HG02973 (cell line): ENCODE results near the gene ZNF362.
"Not testable (repeated sequence)": the region's sequence is repeated elsewhere in the genome, so short reads cannot be mapped to it uniquely, and the experiment has no call there.

Source experiments
- ATAC-seq: cut with Tn5 transposase; IDR thresholded peaks from one replicate; pipeline ENCODE4 v1.9.1; 2021; ENCODE audit warnings: moderate library complexity; ENCODE audit not compliant: unreplicated experiment

Gene ZNF362

GRCh38 chr1:33282791-33283190 is 26.5 kb downstream of the ZNF362 start:
- ATAC-seq = no peak

- no peak for ATAC-seq
Observed at GRCh38 chr1:33284049-33284448, 27.8 kb downstream of the ZNF362 start.

DNA sequence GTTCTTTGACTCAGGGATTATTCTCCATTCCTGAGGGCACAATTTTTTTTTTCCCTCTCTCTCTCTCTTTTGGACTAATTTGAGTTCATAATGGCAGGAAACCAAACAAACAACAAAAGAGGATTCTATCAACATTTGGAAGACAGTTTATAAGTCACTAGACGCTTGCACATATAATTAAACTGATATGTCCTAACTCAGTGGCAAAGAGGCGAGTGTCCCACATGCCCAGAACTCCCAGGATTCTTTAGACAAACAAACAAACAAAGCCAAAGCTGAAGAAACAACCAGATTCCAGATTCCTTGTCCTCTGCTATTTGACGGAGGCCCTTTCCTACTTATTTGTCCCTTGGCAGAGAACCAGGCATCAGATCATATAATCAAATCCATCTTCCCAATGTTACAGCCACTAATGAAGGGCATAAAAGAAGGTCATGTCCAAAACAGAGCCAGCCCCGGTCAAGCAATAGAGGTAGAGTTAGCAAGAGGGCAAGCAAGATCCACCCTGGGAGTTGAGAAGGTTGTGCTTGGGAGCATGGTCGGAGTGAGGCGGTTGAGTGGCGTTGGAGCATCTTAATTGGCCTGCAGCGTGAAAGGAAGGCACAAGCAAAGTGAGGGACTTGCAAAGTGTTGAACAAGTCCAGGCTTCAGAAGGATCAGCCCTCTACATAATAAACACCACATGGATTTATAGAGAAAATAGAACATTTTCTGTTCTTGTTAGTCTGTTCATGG is 30.3 kb downstream of the ZNF362 start:
- no peak for ATAC-seq

GRCh38 chr1:33287317-33287716 is 31.0 kb downstream of the ZNF362 start:
- ATAC-seq = no peak

DNA sequence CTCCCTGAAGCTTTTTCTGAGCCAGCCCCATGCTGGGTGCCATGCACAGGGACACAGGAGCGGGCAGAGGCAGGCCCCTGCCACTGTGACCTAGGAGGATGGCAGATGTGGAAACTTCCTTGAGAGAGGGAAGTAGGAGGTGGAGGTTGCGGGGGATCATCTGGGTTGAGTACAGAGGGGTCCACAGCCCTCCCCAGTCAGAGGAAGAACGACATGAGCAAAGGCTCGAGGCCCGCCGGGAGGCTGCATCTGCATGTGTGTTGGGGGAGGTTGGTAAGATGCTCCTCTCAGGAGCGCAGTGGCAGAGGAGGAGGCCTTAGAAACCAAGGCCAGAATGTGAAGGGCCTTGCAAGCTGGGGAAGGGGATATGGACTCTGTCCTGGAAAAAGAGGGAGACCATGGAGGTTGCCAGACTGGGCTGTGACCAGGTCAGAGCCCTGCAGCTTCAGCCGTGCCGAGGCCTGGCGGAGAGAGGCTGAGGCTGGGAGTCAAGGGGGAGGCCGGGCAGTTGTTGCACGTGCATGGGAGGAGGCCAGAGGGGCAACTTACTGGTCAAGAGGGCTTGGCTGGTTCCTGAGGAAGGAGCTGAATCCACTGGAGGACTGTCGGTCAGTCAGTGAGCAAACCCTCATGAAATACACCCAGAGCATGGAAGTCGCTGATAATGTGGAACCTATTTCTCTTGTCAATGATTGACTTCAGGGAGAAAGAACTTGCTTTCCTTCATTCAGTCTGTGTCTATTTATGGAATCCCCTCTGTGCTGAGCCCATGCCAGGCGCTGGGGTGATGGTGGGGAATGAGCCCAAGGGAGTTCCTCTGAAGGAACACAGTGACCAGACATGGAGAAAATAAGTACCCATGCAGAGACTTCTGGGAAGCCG is 32.9 kb downstream of the ZNF362 start:
- ATAC-seq = no peak

DNA sequence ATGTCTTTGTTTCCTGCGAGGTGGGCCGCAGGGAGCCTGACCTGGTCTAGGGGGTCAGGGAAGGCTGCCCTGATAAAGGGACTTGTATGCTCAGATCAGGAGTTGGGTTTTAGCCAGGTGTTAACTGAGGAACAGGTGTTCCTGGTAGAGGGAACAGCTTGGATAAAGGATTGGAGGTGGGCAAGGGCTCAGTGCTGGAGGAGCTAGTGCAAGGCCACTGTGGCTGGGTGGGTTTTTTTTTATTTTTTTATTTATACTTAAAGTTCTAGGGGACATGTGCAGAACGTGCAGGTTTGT is 33.5 kb downstream of the ZNF362 start:
- ATAC-seq = no peak

DNA sequence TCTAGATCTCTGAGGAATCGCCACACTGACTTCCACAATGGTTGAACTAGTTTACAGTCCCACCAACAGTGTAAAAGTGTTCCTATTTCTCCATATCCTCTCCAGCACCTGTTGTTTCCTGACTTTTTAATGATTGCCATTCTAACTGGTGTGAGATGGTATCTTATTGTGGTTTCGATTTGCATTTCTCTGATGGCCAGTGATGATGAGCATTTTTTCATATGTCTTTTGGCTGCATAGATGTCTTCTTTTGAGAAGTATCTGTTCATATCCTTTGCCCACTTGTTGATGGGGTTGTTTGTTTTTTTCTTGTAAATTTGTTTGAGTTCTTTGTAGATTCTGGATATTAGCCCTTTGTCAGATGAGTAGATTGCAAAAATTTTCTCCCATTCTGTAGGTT is 34.3 kb downstream of the ZNF362 start:
- not testable (repeated sequence) for ATAC-seq

DNA sequence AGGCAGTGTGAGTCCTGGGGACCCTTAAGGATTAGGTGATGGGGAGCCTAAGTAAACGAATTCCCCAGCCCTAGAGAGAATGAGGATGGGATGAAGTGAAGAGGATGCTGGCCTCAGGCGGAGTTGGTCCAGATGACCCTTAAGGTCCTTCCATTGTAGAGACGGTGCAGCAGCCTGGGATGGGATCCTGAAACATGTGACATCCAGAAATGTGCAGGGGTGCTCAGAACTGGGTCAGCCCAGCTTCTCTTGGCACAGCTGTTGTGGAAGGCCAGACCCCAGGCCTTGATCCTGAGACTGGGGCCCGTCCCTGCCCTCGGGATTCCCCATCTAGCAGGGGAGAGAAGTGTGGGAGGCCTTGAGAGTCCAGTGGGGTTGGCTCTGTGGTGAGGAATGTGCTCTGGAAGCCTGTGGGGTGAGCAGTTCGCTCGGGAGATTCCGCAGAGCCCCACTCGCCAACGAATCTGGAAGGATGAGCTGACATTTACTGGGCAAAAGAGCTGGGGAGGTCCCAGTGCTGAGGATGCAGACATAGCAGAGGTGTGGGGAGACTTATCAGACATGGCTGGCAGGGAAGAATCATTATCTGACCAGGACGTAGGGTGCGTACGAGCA is 36.5 kb downstream of the ZNF362 start:
- no peak for ATAC-seq

- no peak for ATAC-seq
Observed at GRCh38 chr1:33294071-33295010, 38.0 kb downstream of the ZNF362 start.

- no peak for ATAC-seq
Observed at GRCh38 chr1:33295023-33295422, 38.7 kb downstream of the ZNF362 start.

DNA sequence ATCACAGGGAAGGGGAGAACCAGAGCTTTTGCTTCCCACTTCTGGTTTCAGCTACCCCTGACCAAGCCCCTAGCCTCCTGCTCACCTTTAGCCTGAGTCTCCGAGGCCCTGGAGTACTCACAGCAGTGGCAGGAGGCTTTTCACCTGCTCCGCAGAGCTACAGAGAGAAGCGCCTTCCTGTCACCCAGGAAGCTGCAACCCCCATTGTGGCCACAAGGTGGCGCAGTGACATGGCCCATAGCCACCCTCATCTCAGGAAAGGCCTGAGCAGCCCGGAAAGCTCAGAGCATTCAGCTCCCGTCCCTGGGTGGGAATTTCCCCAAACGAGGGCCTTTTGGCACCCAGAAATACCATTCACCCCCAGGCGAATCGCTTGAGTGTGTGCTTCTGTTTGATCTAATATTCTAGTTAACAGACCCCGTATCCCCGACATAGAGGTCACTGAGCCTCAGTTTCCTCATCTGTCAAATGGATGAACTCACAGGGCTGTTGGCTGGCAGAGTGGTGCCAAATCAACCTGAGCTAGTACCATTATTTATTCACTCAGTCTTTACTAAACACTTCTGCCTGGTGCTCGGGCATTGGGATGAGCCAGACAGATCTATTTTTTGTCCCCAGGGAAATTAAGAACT is 39.3 kb downstream of the ZNF362 start:
- peak; percentile 72 for ATAC-seq

DNA sequence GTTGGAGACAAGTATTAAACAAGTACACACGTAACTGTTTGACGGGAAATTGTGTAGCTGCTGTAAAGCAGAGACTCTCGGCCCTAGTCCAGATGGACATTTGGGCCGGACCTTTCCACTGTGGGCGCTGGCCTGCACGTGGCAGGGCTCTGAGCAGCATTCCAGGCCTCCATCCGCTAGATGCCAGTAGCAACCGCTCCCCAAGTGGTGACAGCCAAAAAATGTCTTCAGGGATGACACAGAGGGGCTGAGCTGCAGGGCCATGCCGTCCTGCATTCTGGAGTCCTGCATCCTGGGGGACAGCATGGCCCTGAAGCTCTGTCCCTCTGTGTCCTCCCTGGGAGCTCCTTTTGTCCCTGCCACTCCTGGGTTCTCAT is 39.8 kb downstream of the ZNF362 start:
- ATAC-seq = no peak

DNA sequence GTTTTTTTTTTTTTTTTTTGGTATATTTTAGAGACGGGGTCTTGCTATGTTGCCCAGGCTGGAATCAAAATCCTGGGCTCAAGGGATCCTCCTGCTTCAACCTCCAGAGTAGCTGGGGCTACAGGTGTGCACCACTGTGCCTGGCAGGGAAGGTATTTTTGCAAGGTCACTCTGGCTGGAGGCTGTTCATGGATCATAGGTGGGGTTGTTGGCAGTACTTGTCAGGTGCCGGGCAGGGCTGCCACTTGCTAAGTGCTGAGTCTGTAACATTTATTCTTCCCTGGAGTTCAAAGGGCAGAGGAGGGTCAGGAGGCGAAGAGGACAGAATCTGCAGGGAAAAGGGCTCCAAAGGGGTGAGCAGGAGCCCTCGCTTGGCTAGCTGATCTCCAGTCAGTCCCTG is 40.5 kb downstream of the ZNF362 start:
- ATAC-seq = no peak

DNA sequence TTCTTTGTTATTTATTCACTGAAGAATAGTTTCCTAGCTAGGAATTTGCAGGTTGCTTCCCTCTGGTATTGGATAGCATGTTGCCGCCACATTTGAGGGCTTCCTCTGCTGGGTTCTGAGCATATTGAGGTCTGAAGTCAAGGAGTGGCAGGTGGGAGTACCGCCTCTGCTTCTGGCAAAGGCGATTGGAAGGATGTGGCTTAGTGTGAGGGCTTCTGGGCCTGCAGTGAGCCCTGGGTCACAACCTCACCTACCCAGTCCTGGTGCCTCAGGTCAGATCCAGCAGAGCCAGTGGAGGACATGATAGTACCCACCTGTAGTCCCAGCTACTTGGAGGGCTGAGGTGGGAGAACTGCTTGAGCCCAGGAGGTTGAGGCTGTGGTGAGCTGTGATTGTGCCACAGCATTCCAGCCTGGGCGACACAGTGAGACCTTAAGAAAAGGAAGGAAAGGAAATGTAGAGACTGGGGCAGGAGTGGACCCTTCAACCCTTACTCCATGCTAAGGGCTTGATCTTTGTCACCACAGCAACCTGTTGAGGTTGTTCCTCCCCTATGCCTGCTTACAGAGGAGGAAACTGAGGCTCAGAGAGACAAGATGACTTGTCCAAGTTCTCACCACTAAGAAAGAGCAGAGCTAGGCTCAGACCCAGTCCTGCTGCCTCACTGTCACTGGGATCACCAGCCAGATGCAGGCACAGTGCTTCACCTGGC is 41.8 kb downstream of the ZNF362 start:
- ATAC-seq = no peak

DNA sequence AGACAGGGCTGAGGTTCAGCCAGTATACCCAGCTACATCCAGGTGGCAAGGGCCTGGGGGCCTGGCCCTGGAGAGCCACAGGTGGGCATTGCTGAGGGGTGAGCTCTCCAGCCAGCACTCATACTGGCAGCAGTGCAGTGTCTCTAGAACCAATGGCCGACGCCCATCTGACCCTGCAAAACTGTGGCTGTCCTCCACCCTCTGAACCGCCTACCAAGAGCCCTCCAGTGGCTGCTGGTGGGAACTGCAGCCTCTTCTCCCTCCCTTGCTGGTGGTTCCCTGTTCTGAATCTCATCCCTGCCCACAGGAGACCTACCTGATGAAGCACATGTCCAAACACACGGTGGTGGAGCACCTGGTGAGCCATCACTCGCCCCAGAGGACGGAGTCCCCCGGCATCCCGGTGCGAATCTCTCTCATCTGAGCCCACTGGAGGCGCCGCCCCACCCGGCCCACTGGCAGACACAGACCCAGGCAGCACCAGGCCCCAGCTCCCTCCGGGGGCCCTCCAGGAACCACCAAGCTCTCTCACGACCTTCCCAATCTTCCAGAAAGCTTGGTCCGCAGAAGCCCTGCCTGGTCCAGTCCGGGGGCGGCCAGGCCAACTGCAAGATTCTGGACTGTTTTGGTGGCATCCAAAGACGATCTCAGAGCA is 42.5 kb downstream of the ZNF362 start:
- ATAC-seq = no peak

GRCh38 chr1:33299461-33300155 is 43.3 kb downstream of the ZNF362 start:
- ATAC-seq = no peak

DNA sequence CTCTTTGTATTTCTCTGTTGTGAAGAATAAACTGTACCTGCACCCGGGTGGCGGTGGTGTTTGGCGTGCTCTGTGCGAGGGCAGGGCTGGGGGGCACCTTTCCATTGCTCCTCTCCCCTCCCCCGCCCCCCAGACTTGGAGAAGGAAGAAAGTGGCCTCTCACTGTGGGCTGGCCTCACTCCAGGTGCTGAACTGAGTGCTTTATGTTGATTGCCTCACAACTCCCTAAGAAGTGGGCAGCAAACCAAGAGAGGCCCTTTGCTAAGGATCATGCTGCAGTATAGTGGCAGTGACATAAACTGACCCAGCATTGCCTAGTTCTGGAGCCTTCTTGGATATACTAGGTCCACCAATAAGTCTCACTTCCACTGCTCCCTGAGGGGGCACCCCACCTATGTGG is 44.4 kb downstream of the ZNF362 start:
- no peak for ATAC-seq

DNA sequence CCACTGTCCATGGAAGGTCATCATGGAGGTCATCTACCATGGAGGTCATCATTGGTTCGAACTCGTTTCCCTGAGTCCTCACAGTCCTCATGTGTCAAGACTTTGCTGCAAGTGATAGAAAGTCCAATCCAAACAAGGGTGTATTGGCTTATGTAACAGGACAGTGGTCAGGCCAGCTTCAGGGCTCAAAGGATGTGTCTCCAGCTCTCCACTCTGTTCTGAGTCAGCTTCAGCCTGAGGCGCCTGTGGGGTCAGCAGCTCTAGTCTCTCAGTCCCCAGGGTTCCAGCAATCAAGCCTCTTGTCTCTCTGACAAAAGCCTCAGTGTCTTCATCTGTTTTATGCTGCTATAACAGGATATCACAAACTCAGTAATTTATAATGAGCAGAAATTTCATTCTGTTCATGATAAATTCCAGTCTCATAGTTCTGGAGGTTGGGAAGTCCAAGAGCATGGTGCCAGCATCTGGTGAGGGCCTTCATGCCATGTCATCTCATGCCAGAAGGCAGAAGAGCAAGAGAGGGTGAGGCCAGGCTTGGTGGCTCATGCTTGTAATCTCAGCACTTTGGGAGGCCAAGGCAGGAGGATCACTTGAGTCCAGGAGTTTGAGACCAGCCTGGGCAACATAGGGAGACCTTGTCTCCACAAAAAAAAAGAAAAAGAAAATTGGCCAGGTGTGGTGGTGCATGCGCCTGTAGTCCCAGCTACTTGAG is 45.1 kb downstream of the ZNF362 start:
- ATAC-seq = no peak
